ENCODE measurements around the gene WRAP53. TPM values are rescaled to one million over a fixed set of nuclear protein-coding genes. Genes with fewer than 3 reads are reported as not detected.
A peak's percentile ranks its signal among the peaks of the same experiment; 100 is the strongest.

Gene WRAP53
- total RNA-seq, 1 donor, result 7.4 TPM

DNA sequence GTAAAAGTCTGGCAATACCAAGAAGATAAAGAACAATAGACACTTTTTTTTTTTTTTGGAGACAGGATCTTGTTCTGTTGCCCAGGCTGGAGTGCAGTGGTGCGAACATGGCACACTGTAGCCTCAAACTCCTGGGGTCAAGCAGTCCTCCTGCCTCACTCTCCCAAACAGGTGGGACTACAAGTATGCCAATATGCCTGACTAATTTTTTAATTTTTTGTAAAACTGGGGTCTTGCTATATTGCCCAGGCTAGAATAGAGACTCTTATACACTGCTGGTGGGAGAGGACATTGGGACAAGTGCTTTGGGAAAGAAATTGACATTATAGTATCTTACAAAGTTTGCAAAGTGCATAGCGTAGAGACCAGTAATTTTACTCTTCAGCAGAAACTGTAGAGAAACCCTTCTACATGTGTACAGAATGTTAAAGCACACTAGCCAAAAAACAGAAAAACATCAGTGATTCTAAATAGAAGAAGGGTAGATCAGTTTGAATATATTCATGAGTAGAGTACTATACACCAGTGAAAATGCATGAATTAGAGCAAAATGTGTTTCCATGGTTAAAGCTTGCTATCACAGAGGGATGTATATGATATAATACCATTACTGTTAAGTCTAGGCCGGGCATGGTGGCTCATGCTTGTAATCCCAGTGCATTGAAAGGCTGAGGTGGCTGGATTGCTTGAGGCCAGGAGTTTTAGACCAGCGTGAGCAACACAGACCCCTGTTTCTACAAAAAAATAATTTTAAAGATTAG is 9.7 kb downstream of the WRAP53 start:
- TF ChIP-seq, protein P1, sequence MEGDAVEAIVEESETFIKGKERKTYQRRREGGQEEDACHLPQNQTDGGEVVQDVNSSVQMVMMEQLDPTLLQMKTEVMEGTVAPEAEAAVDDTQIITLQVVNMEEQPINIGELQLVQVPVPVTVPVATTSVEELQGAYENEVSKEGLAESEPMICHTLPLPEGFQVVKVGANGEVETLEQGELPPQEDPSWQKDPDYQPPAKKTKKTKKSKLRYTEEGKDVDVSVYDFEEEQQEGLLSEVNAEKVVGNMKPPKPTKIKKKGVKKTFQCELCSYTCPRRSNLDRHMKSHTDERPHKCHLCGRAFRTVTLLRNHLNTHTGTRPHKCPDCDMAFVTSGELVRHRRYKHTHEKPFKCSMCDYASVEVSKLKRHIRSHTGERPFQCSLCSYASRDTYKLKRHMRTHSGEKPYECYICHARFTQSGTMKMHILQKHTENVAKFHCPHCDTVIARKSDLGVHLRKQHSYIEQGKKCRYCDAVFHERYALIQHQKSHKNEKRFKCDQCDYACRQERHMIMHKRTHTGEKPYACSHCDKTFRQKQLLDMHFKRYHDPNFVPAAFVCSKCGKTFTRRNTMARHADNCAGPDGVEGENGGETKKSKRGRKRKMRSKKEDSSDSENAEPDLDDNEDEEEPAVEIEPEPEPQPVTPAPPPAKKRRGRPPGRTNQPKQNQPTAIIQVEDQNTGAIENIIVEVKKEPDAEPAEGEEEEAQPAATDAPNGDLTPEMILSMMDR (IDR thresholded peaks at IDR 0.05; ENCODE audit: insufficient read depth, low read length), result no peak
- H3K4me3 ChIP-seq (ENCODE audit: low read depth, low read length), result no peak overlapping the region
- no peak for DNase-seq (ENCODE audit: low read depth)

DNA sequence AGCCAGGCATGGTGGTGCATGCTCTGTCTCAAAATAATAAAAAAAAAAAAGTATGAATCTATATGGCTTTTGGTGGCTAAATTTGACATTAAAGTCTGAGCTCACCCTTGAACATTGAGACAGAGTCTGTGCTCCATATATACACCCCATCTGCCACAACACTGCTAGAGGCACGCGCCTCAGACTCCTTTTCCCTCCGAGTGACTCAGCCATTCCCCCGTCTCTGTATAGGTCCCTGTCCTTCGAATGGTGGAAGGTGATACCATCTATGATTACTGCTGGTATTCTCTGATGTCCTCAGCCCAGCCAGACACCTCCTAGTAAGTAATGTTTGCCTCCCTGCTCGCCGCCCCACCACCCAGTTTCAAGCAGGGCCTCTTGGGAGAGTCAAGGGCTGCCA is 12.2 kb downstream of the WRAP53 start:
- TF ChIP-seq, protein P1 (IDR thresholded peaks at IDR 0.05; ENCODE audit: insufficient read depth, low read length), result no peak
- no peak overlapping the region for H3K4me3 ChIP-seq (ENCODE audit: low read depth, low read length)
- no peak for DNase-seq (ENCODE audit: low read depth)

DNA sequence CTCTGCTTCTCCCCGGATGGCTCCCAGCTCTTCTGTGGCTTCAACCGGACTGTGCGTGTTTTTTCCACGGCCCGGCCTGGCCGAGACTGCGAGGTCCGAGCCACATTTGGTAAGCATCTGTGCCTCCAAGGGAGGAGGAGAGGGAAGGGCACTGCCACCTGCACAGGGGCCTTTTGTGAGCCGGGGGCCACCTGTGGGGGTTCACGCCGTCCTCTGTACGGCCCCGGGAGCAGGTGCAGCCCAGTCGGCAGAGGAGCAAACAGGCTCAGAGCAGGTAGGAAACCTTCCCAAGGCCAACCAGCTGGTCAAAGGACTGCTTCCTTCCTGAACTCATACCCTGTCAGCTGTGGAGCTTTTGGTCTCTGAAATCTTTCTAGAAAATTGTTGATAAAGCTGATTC is 13.4 kb downstream of the WRAP53 start:
- no peak for DNase-seq (ENCODE audit: low read depth)
- TF ChIP-seq, protein P1 (IDR thresholded peaks at IDR 0.05; ENCODE audit: insufficient read depth, low read length), result no peak
- H3K4me3 ChIP-seq (ENCODE audit: low read depth, low read length), result no peak overlapping the region

DNA sequence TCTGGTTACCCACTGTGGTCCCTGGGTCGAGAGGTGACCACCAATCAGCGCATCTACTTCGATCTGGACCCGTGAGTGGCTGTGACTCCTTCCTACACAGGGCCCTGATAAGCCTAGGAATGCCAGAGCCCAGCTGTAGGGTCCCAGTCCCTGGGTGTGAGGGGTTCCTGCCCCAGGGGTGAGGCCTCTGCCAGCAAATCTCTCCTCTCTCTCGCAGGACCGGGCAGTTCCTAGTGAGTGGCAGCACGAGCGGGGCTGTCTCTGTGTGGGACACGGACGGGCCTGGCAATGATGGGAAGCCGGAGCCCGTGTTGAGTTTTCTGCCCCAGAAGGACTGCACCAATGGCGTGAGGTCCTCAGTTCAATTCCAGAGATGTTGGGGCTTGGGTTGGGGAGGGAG is 14.5 kb downstream of the WRAP53 start:
- DNase-seq (ENCODE audit: low read depth), result no peak
- no peak overlapping the region for H3K4me3 ChIP-seq (ENCODE audit: low read depth, low read length)
- TF ChIP-seq, protein P1 (IDR thresholded peaks at IDR 0.05; ENCODE audit: insufficient read depth, low read length), result no peak

DNA sequence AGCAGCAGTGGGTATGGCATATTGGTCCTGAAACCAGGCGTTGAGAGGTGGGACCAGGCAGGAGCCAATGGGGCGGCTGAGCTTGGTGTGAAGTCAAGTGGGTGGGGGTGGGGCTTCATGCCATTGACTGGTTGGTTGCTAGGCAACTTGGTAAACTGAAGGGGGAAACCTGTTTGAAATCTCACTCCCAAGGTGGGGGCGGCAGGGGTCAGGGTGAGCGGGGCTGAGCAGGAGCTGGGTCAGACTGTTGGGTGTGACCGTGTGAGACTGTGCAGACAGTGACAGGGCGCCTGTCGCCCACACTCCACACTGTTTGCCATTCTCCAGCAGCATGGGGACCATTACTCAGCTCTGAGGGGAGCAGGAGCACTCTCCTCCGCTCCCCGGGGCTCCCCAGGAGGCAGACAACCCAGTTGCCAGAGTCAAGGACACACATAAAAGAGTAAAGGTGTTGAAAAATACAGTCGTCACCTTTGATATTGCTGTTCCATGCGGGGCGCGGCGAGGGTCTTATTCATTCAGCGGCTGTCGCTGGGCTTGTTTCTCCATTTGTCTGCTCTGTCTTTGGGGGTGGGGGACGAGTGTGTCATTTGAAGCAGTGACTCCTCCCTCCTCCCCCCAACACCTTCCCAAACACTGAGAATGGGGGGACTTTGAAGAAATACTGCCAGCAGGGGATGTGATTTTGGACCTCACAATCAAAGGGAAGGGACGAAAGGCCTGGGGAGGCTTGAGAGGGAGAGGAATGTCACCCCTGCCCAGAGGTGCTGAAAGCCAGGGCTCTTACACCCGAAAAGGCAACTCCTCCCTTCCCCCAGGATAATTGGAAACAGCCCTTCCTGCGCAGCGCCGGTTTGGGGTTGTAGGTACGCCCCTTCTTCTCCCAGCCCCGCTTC is 15.6 kb downstream of the WRAP53 start:
- DNase-seq (ENCODE audit: low read depth), result peak; percentile 31
- TF ChIP-seq, protein P1 (IDR thresholded peaks at IDR 0.05; ENCODE audit: insufficient read depth, low read length), result no peak
- H3K4me3 ChIP-seq (ENCODE audit: low read depth, low read length), result peak overlapping the region; percentile 66

DNA sequence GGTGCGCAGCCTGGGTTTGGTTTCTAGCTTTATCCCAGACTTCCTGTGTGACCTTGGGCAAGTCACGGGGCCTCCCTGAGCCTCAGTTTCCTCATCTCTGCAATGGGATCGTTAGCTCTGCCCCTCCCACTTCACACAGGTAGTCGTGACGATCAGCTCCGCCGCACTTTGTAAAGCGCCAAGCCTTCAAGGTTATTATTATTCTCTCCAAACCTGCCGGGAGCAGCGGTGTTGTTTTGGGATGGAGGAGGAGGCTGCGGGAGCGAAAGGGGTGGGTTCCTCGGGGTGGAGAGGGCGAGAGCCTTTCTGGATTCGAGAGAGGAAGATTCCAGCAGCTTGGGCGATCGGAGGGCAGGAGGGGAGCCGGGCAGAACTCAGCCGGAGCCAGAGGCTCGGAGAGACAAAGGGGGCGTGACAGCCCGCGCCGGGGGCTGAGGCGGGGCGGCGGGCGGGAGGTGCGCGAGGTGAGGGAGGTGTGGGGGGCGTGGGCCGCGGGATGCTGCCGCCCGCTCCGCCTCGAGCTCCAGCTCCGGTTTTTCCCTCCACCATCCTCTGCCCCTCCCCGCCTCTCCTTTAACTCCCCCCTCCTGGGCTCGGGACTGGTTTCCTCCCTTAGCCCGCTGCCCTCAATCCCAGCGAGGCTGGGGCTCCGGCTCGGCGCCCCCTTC is 16.5 kb downstream of the WRAP53 start, which contains the start of gene EFNB3:
Gene EFNB3, plus strand, starts transcription at position 602 of the 668 bp plus-strand sequence. CDS start 397 bp downstream, outside the sequence.
- peak within 1 kb of the TSS; percentile 66 for H3K4me3 ChIP-seq (ENCODE audit: low read depth, low read length)
- TF ChIP-seq, protein P1 (IDR thresholded peaks at IDR 0.05; ENCODE audit: insufficient read depth, low read length), result no peak
- DNase-seq (ENCODE audit: low read depth), result peak; percentile 36

Data from fibroblast of the aortic adventitia (primary cell).